Fibroblast of pulmonary artery (primary cell): ENCODE data around the gene SPOP.

Source experiments
- DNase-seq: peaks from one replicate; pipeline ENCODE4 v3.0.0-alpha.2; 2010; ENCODE audit warnings: low read depth
- H3K4me3 ChIP-seq: replicated peaks from 2 replicates; pipeline ENCODE4 v1.5.1; 2011; ENCODE audit warnings: low read depth, mild to moderate bottlenecking, control low read depth, low read length, moderate library complexity
- TF ChIP-seq, protein P1 (sequence below): IDR thresholded peaks from 2 replicates; pipeline ENCODE4 v1.5.1; 2011; ENCODE audit warnings: mild to moderate bottlenecking, control low read depth, low read length, inconsistent platforms; ENCODE audit errors: missing control alignments

Gene SPOP

DNA sequence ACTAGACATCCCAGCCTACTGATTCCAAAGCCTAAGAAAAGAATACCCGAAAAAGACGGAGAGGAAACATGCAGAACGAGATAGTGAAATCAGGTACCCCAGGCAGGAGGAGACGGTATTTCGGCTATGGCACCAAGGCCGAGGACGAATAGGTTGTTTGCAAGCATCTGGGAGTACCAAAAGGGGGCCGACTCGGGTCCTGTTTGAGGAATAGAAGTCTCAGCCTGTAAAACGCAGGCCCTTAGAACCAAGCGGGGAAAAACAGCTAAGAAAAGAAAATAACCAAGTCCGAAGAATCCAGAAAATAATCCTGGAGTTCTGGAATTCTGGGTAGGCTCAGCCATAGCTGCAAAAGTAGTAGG, 29.3 kb upstream of the SPOP start:
- H3K4me3 ChIP-seq = peak overlapping the region; percentile 99
- no peak for DNase-seq
- TF ChIP-seq, protein P1, sequence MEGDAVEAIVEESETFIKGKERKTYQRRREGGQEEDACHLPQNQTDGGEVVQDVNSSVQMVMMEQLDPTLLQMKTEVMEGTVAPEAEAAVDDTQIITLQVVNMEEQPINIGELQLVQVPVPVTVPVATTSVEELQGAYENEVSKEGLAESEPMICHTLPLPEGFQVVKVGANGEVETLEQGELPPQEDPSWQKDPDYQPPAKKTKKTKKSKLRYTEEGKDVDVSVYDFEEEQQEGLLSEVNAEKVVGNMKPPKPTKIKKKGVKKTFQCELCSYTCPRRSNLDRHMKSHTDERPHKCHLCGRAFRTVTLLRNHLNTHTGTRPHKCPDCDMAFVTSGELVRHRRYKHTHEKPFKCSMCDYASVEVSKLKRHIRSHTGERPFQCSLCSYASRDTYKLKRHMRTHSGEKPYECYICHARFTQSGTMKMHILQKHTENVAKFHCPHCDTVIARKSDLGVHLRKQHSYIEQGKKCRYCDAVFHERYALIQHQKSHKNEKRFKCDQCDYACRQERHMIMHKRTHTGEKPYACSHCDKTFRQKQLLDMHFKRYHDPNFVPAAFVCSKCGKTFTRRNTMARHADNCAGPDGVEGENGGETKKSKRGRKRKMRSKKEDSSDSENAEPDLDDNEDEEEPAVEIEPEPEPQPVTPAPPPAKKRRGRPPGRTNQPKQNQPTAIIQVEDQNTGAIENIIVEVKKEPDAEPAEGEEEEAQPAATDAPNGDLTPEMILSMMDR = no peak

DNA sequence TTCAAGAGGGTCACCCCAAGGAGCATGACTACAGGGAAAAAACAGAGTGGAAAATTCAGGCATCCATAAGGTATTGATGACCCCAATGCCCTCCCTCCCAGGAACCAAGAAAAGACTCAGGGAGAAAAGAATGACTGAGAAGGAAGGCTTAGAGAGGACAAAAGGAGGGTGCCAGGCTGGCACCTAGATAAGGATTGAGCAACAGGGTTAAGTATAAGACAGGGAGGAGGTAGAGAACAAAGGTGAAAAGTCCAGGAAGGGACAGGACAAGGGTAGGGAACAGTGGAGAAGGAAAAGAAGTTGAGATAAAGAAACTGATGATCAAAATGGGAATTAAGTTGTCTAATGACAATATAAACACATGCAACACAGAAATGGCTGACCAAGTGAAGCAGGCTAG, 27.4 kb upstream of the SPOP start:
- H3K4me3 ChIP-seq = no peak overlapping the region
- TF ChIP-seq, protein P1 = no peak
- DNase-seq = no peak

DNA sequence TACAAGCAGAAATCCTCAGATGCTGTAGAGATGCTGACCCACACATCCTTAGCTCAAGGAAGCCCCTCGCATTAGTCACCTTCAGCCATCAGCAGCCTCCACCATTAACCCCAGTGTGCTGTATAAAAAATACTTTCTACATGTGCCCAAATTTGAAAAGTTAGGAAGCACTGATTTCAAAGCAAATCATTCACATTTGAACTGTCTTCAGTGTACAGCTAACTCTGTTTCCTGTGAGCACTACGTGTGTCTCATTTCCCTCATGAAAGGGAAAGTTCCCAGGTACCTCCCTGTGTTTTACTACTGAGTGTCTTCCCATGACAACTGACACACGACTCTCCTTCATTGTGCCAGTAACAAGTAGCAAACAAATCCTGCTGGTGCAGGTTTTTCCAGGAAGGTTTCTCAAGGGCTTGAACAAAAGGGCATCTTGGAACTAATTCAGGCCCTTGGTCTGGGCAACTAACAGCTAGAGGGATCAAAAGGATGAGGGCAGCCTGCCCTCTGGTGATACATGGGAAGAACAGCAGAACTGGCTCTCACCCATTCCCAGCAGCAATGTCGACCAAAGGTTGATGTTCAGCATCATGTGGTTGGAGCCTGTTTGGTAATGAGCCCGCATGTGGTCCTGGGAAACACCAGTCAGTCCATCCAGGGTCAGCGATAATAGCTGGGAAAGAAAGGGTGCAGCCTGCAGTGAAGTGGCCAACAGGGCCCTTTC, 25.8 kb upstream of the SPOP start:
- peak; percentile 64 for DNase-seq
- TF ChIP-seq, protein P1 = peak; percentile 54
- H3K4me3 ChIP-seq = no peak overlapping the region

DNA sequence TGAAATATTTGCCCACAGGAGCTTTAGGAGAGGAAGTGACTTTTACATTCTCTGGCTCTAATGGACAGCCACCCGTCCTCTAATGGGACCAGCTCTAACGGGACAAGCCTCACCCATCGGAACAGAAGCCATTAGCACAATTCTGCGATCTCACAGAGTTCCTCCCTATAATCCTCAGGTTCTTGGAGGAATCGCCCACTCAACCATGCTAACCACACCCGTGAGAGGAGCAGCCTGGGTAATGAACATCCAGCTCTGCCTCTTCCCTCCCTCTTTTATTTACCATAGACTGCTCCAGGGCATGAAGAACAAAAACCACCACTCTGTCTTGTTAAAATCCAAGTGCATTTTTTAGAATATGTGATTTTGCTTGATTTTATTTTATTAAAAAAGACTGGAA, 23.1 kb upstream of the SPOP start:
- TF ChIP-seq, protein P1 = no peak
- DNase-seq = no peak
- no peak overlapping the region for H3K4me3 ChIP-seq

DNA sequence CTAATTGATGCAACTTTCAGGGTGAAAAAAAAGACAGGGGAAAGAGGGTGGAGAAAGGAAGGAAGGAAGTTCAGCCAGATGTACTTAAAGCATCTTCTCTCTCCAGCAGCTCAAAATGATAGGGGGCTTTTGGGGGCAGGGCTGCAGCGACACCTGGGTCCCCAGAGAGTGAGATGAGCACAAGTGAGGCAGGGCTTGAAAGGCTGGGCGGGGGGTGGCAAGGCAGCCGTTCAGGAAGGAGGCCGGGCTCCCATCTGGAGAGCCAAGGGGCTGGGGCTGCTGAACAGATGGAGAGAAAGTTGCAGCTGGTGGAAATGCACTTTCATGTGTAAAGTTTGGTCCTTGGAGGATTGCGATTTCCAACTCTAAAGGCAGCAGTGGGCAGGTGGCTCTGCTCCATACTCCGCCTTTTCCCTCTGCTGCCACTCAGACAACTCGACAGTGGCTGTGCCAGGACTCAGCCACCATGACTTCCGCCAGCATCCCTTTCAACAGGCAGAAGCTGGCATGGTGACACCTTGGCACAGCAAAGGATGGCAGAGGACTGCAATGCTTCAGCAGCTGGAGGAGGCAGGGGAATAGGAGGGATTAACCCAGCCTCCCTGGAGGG, 22.2 kb upstream of the SPOP start:
- DNase-seq = no peak
- TF ChIP-seq, protein P1 = no peak

DNA sequence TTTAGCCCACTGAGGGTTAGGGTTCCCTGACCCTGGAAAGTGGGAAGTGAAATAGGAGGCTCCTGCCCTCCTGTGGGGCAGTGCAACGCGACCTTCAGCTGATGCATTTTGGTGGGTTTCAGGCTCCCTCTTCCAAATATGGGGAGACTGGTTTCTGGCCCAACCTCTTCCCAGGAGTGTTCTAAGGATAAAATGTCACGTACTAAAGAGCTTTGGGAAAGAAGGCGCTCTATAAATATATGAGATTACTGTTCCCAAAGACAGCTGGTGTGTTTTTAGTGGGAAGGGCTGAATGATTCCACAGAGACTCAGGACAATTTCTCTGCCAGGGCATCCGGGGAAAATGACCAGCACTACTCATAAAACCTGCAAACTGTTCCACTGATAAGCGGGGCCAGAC, 20.1 kb upstream of the SPOP start:
- TF ChIP-seq, protein P1 = no peak
- H3K4me3 ChIP-seq = no peak overlapping the region
- DNase-seq = no peak

More for the DNA sequence above, 22.2 kb upstream of the SPOP start:
- no peak overlapping the region for H3K4me3 ChIP-seq

DNA sequence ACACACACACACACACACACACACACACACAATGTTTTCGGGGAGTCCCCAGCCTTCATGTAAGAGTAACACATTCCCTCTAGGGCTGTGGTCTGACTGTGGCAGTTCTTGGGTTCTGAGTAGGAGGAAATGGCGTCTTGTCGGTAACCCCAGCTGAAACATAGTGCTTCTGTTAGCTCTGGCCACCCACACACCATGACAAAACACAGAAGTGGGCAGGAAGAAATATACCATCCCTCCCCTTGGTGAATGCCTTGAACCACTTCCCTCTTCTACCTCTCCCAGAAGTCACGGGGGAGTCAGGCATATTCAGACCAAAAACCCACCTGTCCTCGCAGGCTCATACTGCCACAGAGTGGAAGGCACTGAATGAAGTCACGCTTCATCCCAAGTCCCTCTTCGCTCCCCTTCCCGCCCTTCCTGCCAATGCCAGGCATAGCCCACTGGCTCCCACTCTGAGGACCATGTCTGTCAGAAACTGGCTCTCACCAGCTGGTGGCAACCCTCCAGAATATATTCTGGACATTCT, 18.4 kb upstream of the SPOP start:
- TF ChIP-seq, protein P1 = no peak
- no peak overlapping the region for H3K4me3 ChIP-seq
- no peak for DNase-seq
